Mesenteric fat pad (tissue), 1 donor: ENCODE results near the gene GDPD4. TPM values are rescaled to one million over a fixed set of nuclear protein-coding genes. Genes with fewer than 3 reads are reported as not detected.

Experiments used
- DNase-seq: peaks from one replicate; pipeline ENCODE4 v3.0.0-alpha.2; 2020; ENCODE audit warnings: low spot score
- total RNA-seq: library from RNA; stranded (reverse); fragmentation: NEBNext Ultra II Directional; extraction: Animal tissue kit (Norgen Biotek cat#: 25700); gene quantifications from one replicate; pipeline ENCODE4 v1.2.1, GENCODE V29; 2021
- donor health status: DM: yes; HTN: yes; CAD: no.

The GDPD4 gene
- total RNA-seq, 1 donor from 2014 or later, result not detected

GRCh38 chr11:77206264-77207018 lies 95.0 kb downstream of the GDPD4 start:
- peak; percentile 73 for DNase-seq

GRCh38 chr11:77205467-77206263 lies 95.8 kb downstream of the GDPD4 start:
- DNase-seq, result peak; percentile 83

- peak; percentile 65 for DNase-seq
These were observed 96.6 kb downstream of the GDPD4 start for GRCh38 chr11:77204754-77205466.

- DNase-seq, result peak; percentile 86
These were observed 97.4 kb downstream of the GDPD4 start for GRCh38 chr11:77203901-77204753.

- DNase-seq, result peak; percentile 76
These were observed 98.3 kb downstream of the GDPD4 start for GRCh38 chr11:77202941-77203900.

GRCh38 chr11:77201991-77202841 lies 99.3 kb downstream of the GDPD4 start:
- peak; percentile 64 for DNase-seq

- peak; percentile 82 for DNase-seq
These were observed 100.1 kb downstream of the GDPD4 start for GRCh38 chr11:77201370-77201769.

- DNase-seq, result peak; percentile 78
These were observed 100.9 kb downstream of the GDPD4 start for GRCh38 chr11:77200351-77201268.

- peak; percentile 81 for DNase-seq
These were observed 102.2 kb downstream of the GDPD4 start for GRCh38 chr11:77199137-77199745.

- peak; percentile 79 for DNase-seq
These were observed 103.0 kb downstream of the GDPD4 start for GRCh38 chr11:77198440-77198849.

GRCh38 chr11:77197626-77198320 lies 103.7 kb downstream of the GDPD4 start:
- peak; percentile 67 for DNase-seq

GRCh38 chr11:77196961-77197360 lies 104.5 kb downstream of the GDPD4 start:
- peak; percentile 75 for DNase-seq

- no peak for DNase-seq
These were observed 106.3 kb downstream of the GDPD4 start for GRCh38 chr11:77195071-77195755.

GRCh38 chr11:77193911-77194830 lies 107.3 kb downstream of the GDPD4 start:
- DNase-seq, result no peak

- no peak for DNase-seq
These were observed 108.3 kb downstream of the GDPD4 start for GRCh38 chr11:77193167-77193566.
